ACHN (cell line): ENCODE measurements around the gene ACER3.

Experiments used
- DNase-seq: peaks from one replicate; pipeline ENCODE4 v3.0.0-alpha.2; 2015
- in situ Hi-C: cut with HindIII; loops from 2 replicates; pipeline ENCODE4 v1.10.0; 2017; ENCODE audit warnings: low sequenced_read_pairs, low pct_ligation_motif_present, low pct_unique_long_range_greater_than_20kb

Gene ACER3

DNA sequence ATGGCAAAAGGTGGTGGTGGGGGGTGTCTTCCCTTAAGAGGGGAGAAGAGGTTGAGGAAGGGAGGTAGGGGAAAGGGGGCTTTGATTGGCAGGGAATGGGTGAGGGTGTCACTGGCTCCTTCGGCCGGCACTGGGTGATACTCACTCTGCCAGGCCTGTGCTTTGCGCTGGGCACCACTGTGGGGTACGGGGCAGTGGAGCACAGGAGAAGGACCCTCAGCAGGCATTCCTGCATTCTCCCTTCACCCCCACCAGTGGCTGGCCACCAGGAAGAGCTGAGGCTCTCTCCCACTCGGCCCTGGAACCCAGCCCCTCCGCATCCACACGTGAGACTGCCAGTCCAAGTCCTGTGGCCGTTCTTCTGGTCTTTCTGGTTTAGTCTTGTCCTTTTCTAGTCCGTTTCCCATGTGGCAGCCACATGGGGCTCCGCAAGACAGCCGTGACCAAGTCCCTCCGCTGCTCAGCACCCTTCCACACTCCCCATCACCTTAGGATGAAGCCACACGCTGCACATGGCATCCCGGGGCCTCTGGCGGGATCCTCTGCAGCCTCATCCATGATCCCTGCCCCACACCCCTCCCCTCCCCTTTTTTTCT lies 214.0 kb downstream of the ACER3 start:
- DNase-seq, result no peak
- in situ Hi-C loops, result no loop called here

DNA sequence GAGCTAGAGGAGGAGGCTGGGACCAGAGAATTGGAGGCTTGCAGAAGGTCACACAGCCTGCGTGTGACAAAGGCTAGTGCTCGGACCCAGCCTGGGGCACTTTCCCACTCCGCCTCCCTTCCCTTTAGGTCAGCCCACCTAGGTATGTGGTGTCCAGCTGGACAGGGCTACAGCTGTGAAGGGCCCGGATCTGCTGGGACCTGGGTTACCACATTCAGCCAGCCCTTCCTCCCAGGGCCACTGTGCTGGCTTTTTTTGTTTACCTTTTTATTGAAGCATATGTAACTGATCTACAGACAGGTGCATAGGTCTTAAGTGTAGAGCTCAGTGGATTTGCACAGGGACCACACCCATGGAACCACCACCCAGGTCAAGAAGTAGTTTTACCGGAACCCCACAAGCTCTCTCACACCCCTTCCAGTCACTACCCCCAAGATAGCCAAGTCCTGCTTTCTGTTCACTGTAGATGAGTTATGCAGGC lies 214.7 kb downstream of the ACER3 start:
- in situ Hi-C loops, result no loop called here
- no peak for DNase-seq
